Naive thymus-derived CD4-positive, alpha-beta T cell (primary cell): ENCODE results near the gene DSE. TPM values are rescaled to one million over a fixed set of nuclear protein-coding genes. Genes with fewer than 3 reads are reported as not detected.

Experiments used
- ATAC-seq: fragments of 150-1000 bp; cut with Tn5 transposase; 2 replicates; pipeline ENCODE4 v1.10.0; 2021; ENCODE audit warnings: mild to moderate bottlenecking, moderate library complexity
- CTCF ChIA-PET: fragments of 350-600 bp; sonication (Branson Sonifier 250); formaldehyde crosslinking; loops from one replicate; lab custom pipeline; 2021; ENCODE audit warnings: antibody characterized with exemption; lab: Charles Lee
- POLR2A ChIA-PET: fragments of 350-600 bp; sonication (Branson Sonifier 250); formaldehyde crosslinking; loops from one replicate; lab custom pipeline; 2021; ENCODE audit warnings: antibody characterized with exemption, inconsistent platforms; lab: Charles Lee
- DNase-seq, 9 donors: peaks; one replicate each; pipeline versions ENCODE4 v3.0.0 to v3.0.0-alpha.2; 2020 to 2022; ENCODE audit warnings: mixed read lengths in 1 of 9
- H3K27ac ChIP-seq: one replicate; pipeline ENCODE4 v1.7.0; 2013; ENCODE audit warnings: mild to moderate bottlenecking, low read depth, low read length, moderate library complexity
- H3K27me3 ChIP-seq, 2 donors: one replicate each; pipeline ENCODE4 v1.7.0; 2013; ENCODE audit warnings: low read length in 2 of 2, mild to moderate bottlenecking in 2 of 2, moderate library complexity in 2 of 2; ENCODE audit not compliant: control insufficient read depth in 2 of 2, insufficient read depth in 2 of 2
- H3K36me3 ChIP-seq, 3 experiments: 1 replicate in 2 of 3; 2 replicates in 1 of 3; pipeline ENCODE4 v1.7.0; 2013; ENCODE audit warnings: low read length in 3 of 3, mild to moderate bottlenecking in 3 of 3, moderate library complexity in 1 of 3; ENCODE audit not compliant: insufficient read depth in 3 of 3, control insufficient read depth in 2 of 3
- H3K4me1 ChIP-seq, 2 donors: one replicate each; pipeline ENCODE4 v1.7.0; 2013; ENCODE audit warnings: low read length in 2 of 2, mild to moderate bottlenecking in 2 of 2, moderate library complexity in 1 of 2; ENCODE audit not compliant: control insufficient read depth in 2 of 2, insufficient read depth in 2 of 2
- H3K4me3 ChIP-seq: 2 replicates; pipeline ENCODE4 v1.7.0; 2013; ENCODE audit warnings: mild to moderate bottlenecking, low read length
- H3K9me3 ChIP-seq, 3 experiments: 1 replicate in 2 of 3; 2 replicates in 1 of 3; pipeline ENCODE4 v1.7.0; 2013; ENCODE audit warnings: low read length in 3 of 3; ENCODE audit not compliant: control insufficient read depth in 2 of 3
- H3K27ac Mint-ChIP-seq, 9 donors: one replicate each; pipeline ENCODE4 v1.8.0; 2020 to 2022; ENCODE audit warnings: mixed read lengths in 9 of 9, mild to moderate bottlenecking in 8 of 9, moderate library complexity in 5 of 9, inconsistent platforms in 2 of 9
- H3K27me3 Mint-ChIP-seq, 5 donors: one replicate each; pipeline ENCODE4 v1.8.0; 2021 to 2022; ENCODE audit warnings: mixed read lengths in 5 of 5, mild to moderate bottlenecking in 1 of 5
- H3K36me3 Mint-ChIP-seq, 5 donors: one replicate each; pipeline ENCODE4 v1.8.0; 2020 to 2022; ENCODE audit warnings: mixed read lengths in 5 of 5, mild to moderate bottlenecking in 3 of 5, inconsistent platforms in 1 of 5
- H3K4me1 Mint-ChIP-seq, 7 donors: one replicate each; pipeline ENCODE4 v1.8.0; 2020 to 2022; ENCODE audit warnings: mixed read lengths in 7 of 7, mild to moderate bottlenecking in 3 of 7, inconsistent platforms in 1 of 7
- H3K4me3 Mint-ChIP-seq, 10 donors: one replicate each; pipeline ENCODE4 v1.8.0; 2020 to 2022; ENCODE audit warnings: mild to moderate bottlenecking in 10 of 10, mixed read lengths in 10 of 10, moderate library complexity in 6 of 10, inconsistent platforms in 2 of 10
- H3K9me3 Mint-ChIP-seq, 11 donors: one replicate each; pipeline ENCODE4 v1.8.0; 2020 to 2022; ENCODE audit warnings: mixed read lengths in 11 of 11, mild to moderate bottlenecking in 4 of 11, inconsistent platforms in 1 of 11, moderate library complexity in 1 of 11
- intact Hi-C, 2 donors: fragments of 100-400 bp; cut with micrococcal nuclease; formaldehyde crosslinking; loops; one replicate each; pipeline ENCODE4 v1.15.1; 2023
- polyA plus RNA-seq, 2 donors: library from polyadenylated mRNA; unstranded; fragments of 300-500 nt; fragmentation: Illumina TruSeq; gene quantifications; one replicate each; pipeline ENCODE4 v1.2.3, GENCODE V29; 2021
- total RNA-seq, 6 experiments: library from RNA in 5 of 6; stranded (reverse) in 5 of 6; gene quantifications; 1 replicate in 5 of 6; 2 replicates in 1 of 6; pipeline ENCODE4 v1.2.3 and lab custom pipeline; 2021 to 2026

Gene DSE
- total and polyA plus RNA-seq, 7 experiments from 2014 or later = 3.2 to 23.0 (median 7.2) TPM

DNA sequence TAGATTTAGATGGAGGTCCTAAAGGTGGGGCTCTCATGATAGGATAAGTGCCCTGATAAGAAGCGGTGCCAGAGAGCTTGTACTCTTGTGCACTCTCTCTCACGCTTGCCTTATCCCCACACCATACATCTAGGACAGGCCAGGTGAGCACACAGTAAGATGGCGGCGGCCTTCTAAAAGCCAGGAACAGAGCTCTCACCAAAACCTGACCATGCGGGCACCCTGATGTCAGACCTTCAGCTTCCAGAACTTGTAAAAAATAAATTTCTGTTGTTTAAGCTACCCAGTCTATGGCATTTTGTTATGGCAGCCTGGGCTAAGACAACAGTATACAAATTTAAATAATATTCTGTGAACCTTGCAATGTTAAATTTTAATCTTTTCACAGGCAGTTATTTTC is 49.6 kb downstream of the DSE start:
- no peaks in the 10 kb centered on the region for H3K36me3 ChIP-seq

DNA sequence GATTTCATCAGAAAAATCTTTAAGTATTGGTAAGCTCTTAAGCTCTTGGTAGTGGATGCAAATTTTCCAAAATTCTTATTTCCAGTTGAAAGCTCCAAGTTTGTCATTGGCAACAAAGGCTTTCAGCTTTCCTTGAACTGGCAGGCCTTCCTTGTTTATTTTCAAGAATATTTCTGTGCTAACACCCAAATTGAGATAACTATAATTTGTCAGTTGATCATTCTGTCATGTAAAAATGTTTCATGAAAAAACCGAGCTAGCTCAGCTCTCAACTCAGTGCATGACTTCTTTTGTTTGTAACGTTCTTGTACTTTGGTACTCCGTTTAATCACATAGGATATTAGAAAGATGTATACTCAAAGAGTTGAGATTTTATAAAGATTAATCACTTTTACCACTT is 51.5 kb downstream of the DSE start:
- intact Hi-C loops = no loop called here
- H3K36me3 ChIP-seq = no peaks in the 10 kb centered on the region
- Mint-ChIP-seq H3K4me3 (no peak overlapping the region), H3K27ac (no peak overlapping the region), H3K4me1 (no peaks in the 10 kb centered on the region), H3K9me3 (no peaks in the 10 kb centered on the region), H3K27me3 (peaks cover 0 to 2% (median 0%) of the 10 kb centered on the region in 5 donors), H3K36me3 (peaks cover 0 to 10% (median 0%) of the 10 kb centered on the region in 5 donors)
- POLR2A ChIA-PET = no interaction called here
- no peaks in the 10 kb centered on the region for H3K4me1 ChIP-seq
- no peaks in the 10 kb centered on the region for H3K27me3 ChIP-seq
- ATAC-seq (no peak), DNase-seq (no peak)
- no peak overlapping the region for H3K27ac ChIP-seq
- CTCF ChIA-PET = no interaction called here
- H3K9me3 ChIP-seq = no peaks in the 10 kb centered on the region
- no peak overlapping the region for H3K4me3 ChIP-seq

More for the DNA sequence above, 49.6 kb downstream of the DSE start:
- no peaks in the 10 kb centered on the region for H3K4me1 Mint-ChIP-seq
- POLR2A ChIA-PET = interaction anchor here (0.5 kb wide), 1 partner anchor 8 kb away, joined by 3 read pairs; no protein-coding TSS in a partner anchor
- no peak overlapping the region for H3K27ac Mint-ChIP-seq
- no peak overlapping the region for H3K4me3 Mint-ChIP-seq
- intact Hi-C loops = no loop called here
- ATAC-seq = no peak
- CTCF ChIA-PET = no interaction called here
- no peak for DNase-seq
- H3K36me3 Mint-ChIP-seq = peaks cover 0 to 3% (median 0%) of the 10 kb centered on the region in 5 donors
- no peaks in the 10 kb centered on the region for H3K27me3 ChIP-seq
- H3K27me3 Mint-ChIP-seq = peaks cover 0 to 9% (median 0%) of the 10 kb centered on the region in 5 donors
- no peaks in the 10 kb centered on the region for H3K4me1 ChIP-seq
- H3K27ac ChIP-seq = no peak overlapping the region
- no peaks in the 10 kb centered on the region for H3K9me3 Mint-ChIP-seq
- H3K9me3 ChIP-seq = no peaks in the 10 kb centered on the region
- no peak overlapping the region for H3K4me3 ChIP-seq

DNA sequence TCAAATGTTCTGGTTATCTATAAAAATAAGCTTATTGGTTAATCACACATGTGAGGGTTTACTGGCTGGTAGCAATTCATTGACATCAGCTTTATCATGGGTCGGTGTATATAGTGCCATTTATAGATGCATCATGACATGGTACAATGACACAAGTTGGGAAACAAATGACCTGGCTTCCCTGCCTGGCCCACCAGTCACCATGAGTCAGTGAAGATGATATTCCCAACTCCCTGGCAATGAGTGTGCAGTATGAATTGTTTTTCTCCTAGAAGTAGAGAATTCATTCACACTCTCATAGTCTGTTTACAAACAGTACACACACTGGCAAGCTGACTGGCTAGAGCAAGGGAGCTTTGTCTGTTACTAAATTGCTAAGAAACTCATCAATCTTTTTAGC is 53.3 kb downstream of the DSE start:
- Histone ChIP-seq H3K36me3 (no peaks in the 10 kb centered on the region), H3K27ac (no peak overlapping the region), H3K9me3 (no peaks in the 10 kb centered on the region), H3K4me3 (no peak overlapping the region), H3K4me1 (no peaks in the 10 kb centered on the region), H3K27me3 (no peaks in the 10 kb centered on the region)
- Mint-ChIP-seq H3K27ac (no peak overlapping the region), H3K4me1 (no peaks in the 10 kb centered on the region), H3K9me3 (no peaks in the 10 kb centered on the region), H3K27me3 (peaks cover 0 to 2% (median 0%) of the 10 kb centered on the region in 5 donors), H3K36me3 (peaks cover 0 to 10% (median 0%) of the 10 kb centered on the region in 5 donors), H3K4me3 (no peak overlapping the region)
- DNase-seq (no peak), ATAC-seq (no peak)
- ChIA-PET POLR2A (no interaction called here), CTCF (no interaction called here)
- intact Hi-C loops = no loop called here

DNA sequence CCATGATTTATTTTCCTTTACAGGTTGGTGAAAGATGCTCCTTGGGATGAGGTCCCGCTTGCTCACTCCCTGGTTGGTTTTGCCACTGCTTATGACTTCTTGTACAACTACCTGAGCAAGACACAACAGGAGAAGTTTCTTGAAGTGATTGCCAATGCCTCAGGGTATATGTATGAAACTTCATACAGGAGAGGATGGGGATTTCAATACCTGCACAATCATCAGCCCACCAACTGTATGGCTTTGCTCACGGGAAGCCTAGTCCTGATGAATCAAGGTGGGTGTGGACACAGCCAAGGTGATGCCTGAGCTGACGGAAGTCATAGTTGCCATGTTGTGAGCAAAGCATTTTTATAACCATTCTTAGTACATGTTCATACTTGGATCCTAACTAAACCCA is 55.8 kb downstream of the DSE start:
- no peaks in the 10 kb centered on the region for H3K4me1 ChIP-seq
- ATAC-seq (no peak), DNase-seq (no peak)
- Mint-ChIP-seq H3K36me3 (peaks cover 0 to 10% (median 0%) of the 10 kb centered on the region in 5 donors), H3K27me3 (peaks cover 0 to 2% (median 0%) of the 10 kb centered on the region in 5 donors), H3K4me3 (no peak overlapping the region), H3K4me1 (no peaks in the 10 kb centered on the region), H3K9me3 (no peaks in the 10 kb centered on the region), H3K27ac (no peak overlapping the region)
- POLR2A ChIA-PET = no interaction called here
- no peaks in the 10 kb centered on the region for H3K9me3 ChIP-seq
- H3K4me3 ChIP-seq = no peak overlapping the region
- intact Hi-C loops = no loop called here
- CTCF ChIA-PET = no interaction called here
- H3K27ac ChIP-seq = no peak overlapping the region
- H3K36me3 ChIP-seq = no peaks in the 10 kb centered on the region
- H3K27me3 ChIP-seq = no peaks in the 10 kb centered on the region

DNA sequence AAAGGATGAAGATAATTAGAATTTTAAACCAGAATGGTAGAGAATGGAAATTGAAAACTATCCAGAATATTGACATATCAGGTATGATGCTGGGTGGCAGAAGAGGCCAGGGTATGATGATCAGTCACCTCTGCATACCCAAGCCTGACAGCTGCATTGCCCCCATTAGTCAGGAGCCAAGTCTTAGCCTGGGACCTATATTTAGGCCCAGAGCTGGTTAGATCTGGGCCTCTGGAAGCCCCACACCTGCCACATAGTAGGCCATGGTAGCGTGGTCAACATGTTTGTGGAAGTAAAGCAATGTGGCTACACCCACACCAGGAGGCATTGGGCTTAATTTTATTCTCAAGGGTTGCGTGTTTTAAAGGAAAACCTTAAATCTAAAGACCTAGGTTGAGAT is 58.4 kb downstream of the DSE start:
- H3K27ac ChIP-seq = no peak overlapping the region
- Mint-ChIP-seq H3K27me3 (peaks cover 0 to 2% (median 0%) of the 10 kb centered on the region in 5 donors), H3K27ac (no peak overlapping the region), H3K4me3 (no peak overlapping the region), H3K4me1 (no peaks in the 10 kb centered on the region), H3K9me3 (no peaks in the 10 kb centered on the region), H3K36me3 (peaks cover 0 to 10% (median 0%) of the 10 kb centered on the region in 5 donors)
- no peaks in the 10 kb centered on the region for H3K36me3 ChIP-seq
- intact Hi-C loops = no loop called here
- no peaks in the 10 kb centered on the region for H3K4me1 ChIP-seq
- DNase-seq (no peak), ATAC-seq (no peak)
- H3K4me3 ChIP-seq = no peak overlapping the region
- POLR2A ChIA-PET = no interaction called here
- no peaks in the 10 kb centered on the region for H3K27me3 ChIP-seq
- CTCF ChIA-PET = no interaction called here
- no peaks in the 10 kb centered on the region for H3K9me3 ChIP-seq

DNA sequence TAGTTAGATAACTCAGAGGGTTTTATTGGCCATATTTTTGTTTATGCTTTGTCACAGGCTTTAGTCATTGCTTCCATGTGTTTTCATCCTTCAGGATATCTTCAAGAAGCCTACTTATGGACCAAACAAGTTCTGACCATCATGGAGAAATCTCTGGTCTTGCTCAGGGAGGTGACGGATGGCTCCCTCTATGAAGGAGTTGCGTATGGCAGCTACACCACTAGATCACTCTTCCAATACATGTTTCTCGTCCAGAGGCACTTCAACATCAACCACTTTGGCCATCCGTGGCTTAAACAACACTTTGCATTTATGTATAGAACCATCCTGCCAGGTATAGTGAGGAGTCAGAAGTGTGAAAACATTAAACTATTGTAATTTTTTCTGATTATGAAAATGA is 60.1 kb downstream of the DSE start:
- Mint-ChIP-seq H3K27me3 (peaks cover 0 to 4% (median 0%) of the 10 kb centered on the region in 5 donors), H3K4me1 (no peaks in the 10 kb centered on the region), H3K27ac (no peak overlapping the region), H3K36me3 (peaks cover 0 to 9% (median 0%) of the 10 kb centered on the region in 5 donors), H3K9me3 (no peaks in the 10 kb centered on the region), H3K4me3 (no peak overlapping the region)
- ChIA-PET CTCF (no interaction called here), POLR2A (no interaction called here)
- no peaks in the 10 kb centered on the region for H3K27me3 ChIP-seq
- ATAC-seq = no peak
- no peak for DNase-seq
- no peak overlapping the region for H3K27ac ChIP-seq
- H3K9me3 ChIP-seq = no peaks in the 10 kb centered on the region
- H3K36me3 ChIP-seq = no peaks in the 10 kb centered on the region
- intact Hi-C loops = no loop called here
- H3K4me1 ChIP-seq = no peaks in the 10 kb centered on the region
- no peak overlapping the region for H3K4me3 ChIP-seq

DNA sequence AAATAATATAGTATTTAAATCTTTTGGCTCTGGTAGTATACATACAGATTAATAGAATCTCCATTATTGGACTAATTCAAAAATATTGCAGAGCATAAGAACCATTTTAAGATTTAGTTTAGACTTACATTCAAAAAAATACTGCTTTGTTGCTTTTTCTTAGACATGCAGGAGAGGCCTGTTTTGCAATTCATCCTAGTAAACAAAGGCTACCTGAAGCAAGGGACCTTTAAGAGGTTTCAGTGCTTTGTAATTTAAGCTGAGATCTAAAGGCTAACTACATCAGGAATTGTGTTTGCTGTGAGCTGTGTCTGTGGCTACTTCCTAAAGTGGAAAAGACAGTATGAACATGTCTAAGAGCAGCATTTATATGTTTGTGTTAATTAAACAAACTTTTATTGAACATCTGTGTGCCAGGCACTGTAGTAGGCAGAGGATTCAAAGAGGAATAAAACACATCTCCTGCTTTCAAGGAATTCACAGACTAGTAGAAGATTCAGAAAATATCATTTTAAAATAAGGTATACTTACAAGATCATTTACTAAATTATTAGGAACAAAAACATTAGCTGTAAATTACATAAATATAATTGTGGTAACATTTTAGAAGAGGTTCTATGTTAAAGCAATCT is 61.3 kb downstream of the DSE start:
- CTCF ChIA-PET = interaction anchor here (0.7 kb wide), 1 partner anchor 602 kb away, joined by 3 read pairs; no protein-coding TSS in a partner anchor
- Histone ChIP-seq H3K4me1 (no peaks in the 10 kb centered on the region), H3K4me3 (no peak overlapping the region), H3K27me3 (no peaks in the 10 kb centered on the region), H3K27ac (no peak overlapping the region), H3K36me3 (no peaks in the 10 kb centered on the region), H3K9me3 (no peaks in the 10 kb centered on the region)
- Mint-ChIP-seq H3K9me3 (no peaks in the 10 kb centered on the region), H3K4me3 (no peak overlapping the region), H3K4me1 (no peaks in the 10 kb centered on the region), H3K27me3 (peaks cover 0 to 10% (median 0%) of the 10 kb centered on the region in 5 donors), H3K36me3 (peaks cover 0 to 5% (median 0%) of the 10 kb centered on the region in 5 donors), H3K27ac (no peak overlapping the region)
- intact Hi-C loops = no loop called here
- POLR2A ChIA-PET = interaction anchor here (0.7 kb wide), 1 partner anchor 24 kb away, joined by 3 read pairs; no protein-coding TSS in a partner anchor
- ATAC-seq (no peak), DNase-seq (no peak)
